Right lobe of liver (tissue), 4 donors: Measurements from ENCODE around the gene DCLRE1A.

Source experiments
- POLR2A ChIP-seq: fragments of 450-650 bp; IDR thresholded peaks from one replicate; pipeline ENCODE4 v1.6.1; 2017; ENCODE audit warnings: antibody characterized with exemption, mild to moderate bottlenecking
- TF ChIP-seq, protein P1 (sequence below), 4 donors: fragments of 200-600 bp in 3 of 4; fragments of 450-650 bp in 1 of 4; IDR thresholded peaks; one replicate each; pipeline versions ENCODE4 v1.5.1 to v1.8.0; 2016 to 2022; ENCODE audit warnings: antibody characterized with exemption in 4 of 4, mild to moderate bottlenecking in 2 of 4
- donor health status: DM: no; HTN: no; CAD: no.
- donor health status: DM: no; HTN: no; CAD: no.
- donor health status: DM: no; HTN: yes; CAD: no.

- TF ChIP-seq, protein P1, sequence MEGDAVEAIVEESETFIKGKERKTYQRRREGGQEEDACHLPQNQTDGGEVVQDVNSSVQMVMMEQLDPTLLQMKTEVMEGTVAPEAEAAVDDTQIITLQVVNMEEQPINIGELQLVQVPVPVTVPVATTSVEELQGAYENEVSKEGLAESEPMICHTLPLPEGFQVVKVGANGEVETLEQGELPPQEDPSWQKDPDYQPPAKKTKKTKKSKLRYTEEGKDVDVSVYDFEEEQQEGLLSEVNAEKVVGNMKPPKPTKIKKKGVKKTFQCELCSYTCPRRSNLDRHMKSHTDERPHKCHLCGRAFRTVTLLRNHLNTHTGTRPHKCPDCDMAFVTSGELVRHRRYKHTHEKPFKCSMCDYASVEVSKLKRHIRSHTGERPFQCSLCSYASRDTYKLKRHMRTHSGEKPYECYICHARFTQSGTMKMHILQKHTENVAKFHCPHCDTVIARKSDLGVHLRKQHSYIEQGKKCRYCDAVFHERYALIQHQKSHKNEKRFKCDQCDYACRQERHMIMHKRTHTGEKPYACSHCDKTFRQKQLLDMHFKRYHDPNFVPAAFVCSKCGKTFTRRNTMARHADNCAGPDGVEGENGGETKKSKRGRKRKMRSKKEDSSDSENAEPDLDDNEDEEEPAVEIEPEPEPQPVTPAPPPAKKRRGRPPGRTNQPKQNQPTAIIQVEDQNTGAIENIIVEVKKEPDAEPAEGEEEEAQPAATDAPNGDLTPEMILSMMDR (IDR thresholded peaks at IDR 0.05) = no peak
- TF ChIP-seq POLR2A = no peak
Observed at GRCh38 chr10:113882240-113882639, 28.4 kb upstream of the DCLRE1A start.
